ENCODE data around the gene AJM1.
"Not testable (repeated sequence)": the region's sequence is repeated elsewhere in the genome, so short reads cannot be mapped to it uniquely, and the experiment has no call there.

The AJM1 gene

GRCh38 chr9:136842380-136842948, at the start of gene AJM1:
Gene AJM1 (plus strand): TSS chr9:136842478. CDS start chr9:136844415, 1,937 bp downstream.
- in situ Hi-C loops (cut with MboI; ENCODE audit: low sequenced_read_pairs), result not testable (repeated sequence)

GRCh38 chr9:136793086-136793946, 49.0 kb upstream of the AJM1 start:
- in situ Hi-C loops (cut with MboI; ENCODE audit: low sequenced_read_pairs), result no loop called here

GRCh38 chr9:136794281-136794999, 47.8 kb upstream of the AJM1 start:
- in situ Hi-C loops (cut with MboI; ENCODE audit: low sequenced_read_pairs), result no loop called here

- in situ Hi-C loops (cut with MboI; ENCODE audit: low sequenced_read_pairs), result no loop called here
Observed at GRCh38 chr9:136795000-136795348, 47.3 kb upstream of the AJM1 start.

- in situ Hi-C loops (cut with MboI; ENCODE audit: low sequenced_read_pairs), result no loop called here
Observed at GRCh38 chr9:136796238-136796774, 46.0 kb upstream of the AJM1 start, which contains the start of gene CCDC183. Gene CCDC183 (plus strand): TSS chr9:136796338. CDS start chr9:136796398, 60 bp downstream.

- in situ Hi-C loops (cut with MboI; ENCODE audit: low sequenced_read_pairs), result not testable (repeated sequence)
Observed at GRCh38 chr9:136796775-136797347, 45.4 kb upstream of the AJM1 start.

- in situ Hi-C loops (cut with MboI; ENCODE audit: low sequenced_read_pairs), result no loop called here
Observed at GRCh38 chr9:136798708-136799078, 43.6 kb upstream of the AJM1 start.

- in situ Hi-C loops (cut with MboI; ENCODE audit: low sequenced_read_pairs), result no loop called here
Observed at GRCh38 chr9:136799079-136799853, 43.0 kb upstream of the AJM1 start.

- in situ Hi-C loops (cut with MboI; ENCODE audit: low sequenced_read_pairs), result no loop called here
Observed at GRCh38 chr9:136799854-136800657, 42.2 kb upstream of the AJM1 start.

GRCh38 chr9:136802321-136802720, 40.0 kb upstream of the AJM1 start:
- in situ Hi-C loops (cut with MboI; ENCODE audit: low sequenced_read_pairs), result no loop called here

GRCh38 chr9:136803009-136803550, 39.2 kb upstream of the AJM1 start:
- in situ Hi-C loops (cut with MboI; ENCODE audit: low sequenced_read_pairs), result not testable (repeated sequence)

- in situ Hi-C loops (cut with MboI; ENCODE audit: low sequenced_read_pairs), result no loop called here
Observed at GRCh38 chr9:136803551-136804508, 38.4 kb upstream of the AJM1 start.

GRCh38 chr9:136804509-136805206, 37.6 kb upstream of the AJM1 start:
- in situ Hi-C loops (cut with MboI; ENCODE audit: low sequenced_read_pairs), result no loop called here

GRCh38 chr9:136805207-136805740, 37.0 kb upstream of the AJM1 start:
- in situ Hi-C loops (cut with MboI; ENCODE audit: low sequenced_read_pairs), result no loop called here

GRCh38 chr9:136806067-136806466, 36.2 kb upstream of the AJM1 start:
- in situ Hi-C loops (cut with MboI; ENCODE audit: low sequenced_read_pairs), result no loop called here

GRCh38 chr9:136806631-136807201, 35.6 kb upstream of the AJM1 start:
- in situ Hi-C loops (cut with MboI; ENCODE audit: low sequenced_read_pairs), result no loop called here
